ENCODE measurements around the gene KLHL29. TPM values are rescaled to one million over a fixed set of nuclear protein-coding genes. Genes with fewer than 3 reads are reported as not detected.
"Not testable (repeated sequence)": the region's sequence is repeated elsewhere in the genome, so short reads cannot be mapped to it uniquely, and the experiment has no call there.

Gene KLHL29
- 3.6 TPM for total RNA-seq

DNA sequence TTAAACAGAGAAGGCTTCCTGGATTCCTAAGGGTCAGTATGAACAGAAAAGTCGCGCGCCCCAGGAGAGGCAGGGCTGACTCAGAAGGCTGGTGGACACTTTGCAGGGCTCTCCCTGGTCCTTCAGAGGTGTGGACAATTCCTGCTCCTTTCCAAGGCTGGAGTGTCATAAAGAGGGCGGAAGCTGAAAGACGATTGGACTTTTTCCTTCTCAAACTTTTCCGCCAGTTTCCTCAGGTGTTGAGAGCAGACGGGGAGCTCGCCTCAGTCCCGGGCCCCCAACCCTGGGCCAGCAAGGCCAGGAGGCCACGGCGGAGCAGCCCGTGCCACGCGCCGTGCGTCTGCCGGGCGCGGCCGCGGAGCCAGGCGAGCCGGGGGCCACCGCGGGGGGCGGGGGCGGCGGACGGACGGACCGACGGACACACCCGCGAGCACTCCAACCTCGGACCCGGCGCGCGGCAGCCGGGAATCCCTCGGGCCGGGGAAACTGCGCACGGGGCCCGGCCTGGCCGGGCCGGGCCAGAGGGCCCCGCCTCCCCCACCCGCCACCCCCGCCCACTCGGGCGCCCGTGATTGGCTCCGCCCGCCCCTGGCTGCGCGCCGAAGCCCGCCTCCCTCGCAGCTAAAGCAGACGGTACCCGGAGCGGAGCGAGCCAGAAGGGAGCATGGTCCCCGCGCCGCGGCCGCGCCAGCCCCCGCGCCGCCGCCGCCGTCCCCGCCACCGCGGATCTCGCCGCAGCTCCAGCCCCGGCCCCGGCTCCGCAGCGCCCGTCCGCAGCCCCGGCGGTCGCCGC is at the start of gene KLHL29:
TSS of gene KLHL29 (plus strand) at position 629 of the 793 bp plus-strand sequence. CDS start 177,018 bp downstream, outside the sequence.
- ATAC-seq: peak; percentile 77

DNA sequence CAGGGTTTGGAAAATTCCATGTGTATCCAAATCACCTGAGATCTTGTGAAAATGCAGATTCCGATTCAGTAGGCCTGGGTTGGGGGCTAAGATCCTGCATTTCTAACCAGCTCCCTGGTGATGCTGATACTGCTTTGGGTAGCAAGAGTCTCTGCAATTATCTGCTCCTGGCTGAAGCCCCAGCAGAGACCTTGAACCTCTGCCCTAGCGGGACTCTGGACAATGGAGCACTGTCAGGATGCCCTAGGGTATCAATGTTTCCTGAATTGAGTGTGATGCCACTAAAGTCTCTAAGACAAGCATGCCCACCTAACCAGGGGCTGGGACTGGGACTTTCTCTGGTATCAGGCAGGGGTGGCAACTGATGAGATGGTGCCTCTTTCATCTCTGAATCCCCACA is 49.4 kb upstream of the KLHL29 start:
- no peak for ATAC-seq

DNA sequence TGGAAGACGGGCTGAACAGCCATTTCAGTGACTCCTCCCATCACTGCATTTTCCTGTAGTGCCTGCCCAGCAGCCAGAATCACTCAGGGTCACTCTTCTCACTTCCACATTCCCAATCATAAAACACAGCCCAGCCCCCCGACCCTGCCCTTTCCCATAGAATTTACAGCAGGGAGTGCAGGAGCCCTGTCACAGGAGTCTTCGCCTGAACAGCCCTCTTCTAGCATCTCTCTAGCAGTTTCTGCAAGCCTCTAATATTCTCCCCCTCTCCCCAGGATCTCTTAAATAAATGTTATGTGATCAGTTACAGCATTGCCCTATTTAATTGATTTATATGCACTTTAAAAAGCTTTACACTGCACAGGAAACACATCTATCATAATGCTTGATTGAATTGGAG is 42.9 kb upstream of the KLHL29 start:
- ATAC-seq: no peak

DNA sequence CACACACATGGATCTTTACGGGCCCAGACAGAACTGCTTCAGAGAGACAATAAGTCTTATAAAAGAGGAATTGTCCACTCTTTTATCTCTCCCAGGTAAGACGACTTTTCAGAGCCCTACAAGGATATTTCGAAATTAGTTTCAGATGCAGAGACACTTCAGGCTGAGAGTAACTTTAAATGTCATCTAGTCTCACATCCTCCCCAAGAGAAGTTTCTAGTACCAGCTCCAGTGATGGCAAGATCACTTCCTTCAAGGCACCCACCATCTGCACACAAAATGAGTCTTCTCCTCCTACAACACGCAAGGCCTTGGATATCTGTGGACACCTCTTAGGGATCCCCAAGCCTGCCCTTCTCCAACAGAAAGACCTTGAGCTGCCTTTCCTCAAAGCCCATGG is 39.0 kb upstream of the KLHL29 start:
- ATAC-seq: no peak

DNA sequence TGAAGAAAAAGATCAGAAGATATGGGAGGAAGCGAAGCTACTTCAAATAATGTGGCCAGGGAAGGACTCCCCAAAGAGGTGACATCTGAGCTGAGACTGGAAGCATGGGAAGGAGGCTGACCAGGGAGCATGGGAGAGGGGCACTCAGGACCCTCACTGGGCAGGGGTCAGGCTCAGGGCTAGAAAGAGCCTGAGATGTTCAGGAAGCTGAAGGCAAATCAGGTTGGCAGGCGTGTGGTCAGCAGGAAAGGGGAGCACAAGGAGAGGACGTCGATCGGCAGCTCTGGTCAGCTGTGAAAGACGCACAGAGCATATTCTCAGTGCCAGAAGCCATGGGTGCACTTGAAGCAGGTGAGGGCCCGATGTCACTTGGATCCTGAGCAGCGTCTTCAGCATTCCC is 38.2 kb upstream of the KLHL29 start:
- no peak for ATAC-seq

DNA sequence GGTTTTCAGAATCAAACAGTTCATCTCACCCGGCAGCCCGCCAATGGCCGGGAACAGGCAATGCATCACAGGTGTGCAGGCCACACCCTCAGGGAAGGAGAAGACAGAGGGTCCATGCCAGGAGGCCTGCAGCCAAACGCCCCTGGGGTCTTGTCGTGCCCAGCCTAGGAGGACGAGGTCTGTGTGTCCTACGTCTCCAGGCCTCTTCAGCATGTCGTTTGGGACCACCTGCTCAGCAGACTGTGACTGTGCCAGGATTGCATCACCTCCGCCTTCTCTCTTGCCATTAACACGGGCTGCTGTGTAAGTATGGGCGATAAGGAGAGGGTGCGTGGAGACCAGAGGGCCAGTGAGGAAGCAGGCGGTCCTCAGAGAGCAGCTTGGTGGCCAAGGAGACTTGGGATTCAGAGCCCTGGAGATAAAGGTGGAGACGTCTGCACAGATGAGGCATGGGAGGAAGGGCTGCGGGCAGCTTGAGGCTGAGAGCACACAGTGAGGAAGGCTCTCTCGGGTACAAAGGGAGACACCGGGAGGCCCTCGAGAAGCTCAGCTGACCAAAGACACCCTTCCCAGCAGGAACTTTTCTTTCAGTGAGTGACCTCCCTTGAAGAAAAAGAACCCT is 37.4 kb upstream of the KLHL29 start:
- no peak for ATAC-seq

DNA sequence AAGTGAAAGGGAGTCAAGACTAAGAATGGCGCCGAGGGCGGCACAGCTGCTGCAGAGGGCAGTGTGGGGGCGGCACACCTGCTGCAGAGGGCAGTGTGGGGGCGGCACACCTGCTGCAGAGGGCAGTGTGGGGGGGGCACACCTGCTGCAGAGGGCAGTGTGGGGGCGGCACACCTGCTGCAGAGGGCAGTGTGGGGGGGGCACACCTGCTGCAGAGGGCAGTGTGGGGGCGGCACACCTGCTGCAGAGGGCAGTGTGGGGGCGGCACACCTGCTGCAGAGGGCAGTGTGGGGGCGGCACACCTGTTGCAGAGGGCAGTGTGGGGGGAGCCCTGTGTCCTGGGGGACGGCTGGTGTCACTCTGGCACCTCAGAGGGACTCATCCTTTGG is 36.9 kb upstream of the KLHL29 start:
- not testable (repeated sequence) for ATAC-seq

DNA sequence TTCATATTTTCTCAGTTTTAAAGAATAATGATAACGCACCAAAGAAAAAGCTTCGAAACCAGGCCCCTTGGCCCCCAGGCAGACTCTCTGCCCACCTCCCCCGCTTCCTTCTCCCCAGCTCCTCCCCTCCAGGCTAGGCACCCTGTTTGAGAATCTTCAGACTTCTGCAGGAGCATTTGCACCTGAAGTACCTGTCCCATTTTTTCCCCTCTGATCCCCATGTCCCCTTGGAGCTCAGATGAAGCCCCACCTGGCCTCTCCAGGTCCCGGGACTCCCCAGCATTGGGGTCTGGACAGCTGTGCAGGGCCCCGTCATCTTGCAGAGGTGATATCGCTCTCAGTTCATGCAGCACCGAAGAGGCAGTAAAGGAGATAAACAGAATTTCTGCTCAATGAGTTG is 35.5 kb upstream of the KLHL29 start:
- no peak for ATAC-seq

DNA sequence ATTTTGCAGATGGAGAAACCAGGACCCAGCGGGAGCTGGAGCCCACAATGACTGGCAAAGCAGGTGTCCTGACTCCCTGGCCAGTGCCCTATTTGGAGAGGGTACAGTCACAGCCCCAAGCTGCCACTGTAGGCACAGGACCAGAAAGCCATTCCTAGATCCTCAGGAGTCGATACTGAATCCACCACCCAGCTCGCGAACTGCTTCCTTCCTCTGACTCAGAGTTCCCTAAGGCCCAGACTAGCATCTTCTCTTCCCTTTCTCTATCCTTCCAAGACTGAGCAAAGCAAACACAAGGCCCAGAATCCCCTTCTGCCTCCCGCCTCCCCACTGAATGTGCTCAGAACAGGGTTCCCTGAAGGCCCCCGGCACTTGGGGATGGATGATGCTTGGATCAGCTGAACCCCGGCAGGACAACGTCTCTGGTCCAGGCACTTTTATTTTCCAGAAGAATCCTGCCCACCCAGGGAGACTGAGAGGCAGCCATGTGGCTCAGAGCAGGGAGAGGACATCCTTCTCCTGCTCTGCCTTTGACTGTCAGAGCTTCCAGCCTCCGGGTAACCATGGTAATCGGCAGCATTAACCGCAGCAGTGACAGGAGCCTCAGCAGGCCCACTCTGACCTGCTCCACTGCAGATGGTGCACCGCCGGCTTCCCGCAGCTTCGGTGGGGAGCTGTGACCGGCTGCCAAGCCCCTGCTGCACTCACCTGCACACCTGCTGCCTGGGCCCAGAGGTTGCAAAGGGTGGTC is 34.8 kb upstream of the KLHL29 start:
- ATAC-seq: no peak

DNA sequence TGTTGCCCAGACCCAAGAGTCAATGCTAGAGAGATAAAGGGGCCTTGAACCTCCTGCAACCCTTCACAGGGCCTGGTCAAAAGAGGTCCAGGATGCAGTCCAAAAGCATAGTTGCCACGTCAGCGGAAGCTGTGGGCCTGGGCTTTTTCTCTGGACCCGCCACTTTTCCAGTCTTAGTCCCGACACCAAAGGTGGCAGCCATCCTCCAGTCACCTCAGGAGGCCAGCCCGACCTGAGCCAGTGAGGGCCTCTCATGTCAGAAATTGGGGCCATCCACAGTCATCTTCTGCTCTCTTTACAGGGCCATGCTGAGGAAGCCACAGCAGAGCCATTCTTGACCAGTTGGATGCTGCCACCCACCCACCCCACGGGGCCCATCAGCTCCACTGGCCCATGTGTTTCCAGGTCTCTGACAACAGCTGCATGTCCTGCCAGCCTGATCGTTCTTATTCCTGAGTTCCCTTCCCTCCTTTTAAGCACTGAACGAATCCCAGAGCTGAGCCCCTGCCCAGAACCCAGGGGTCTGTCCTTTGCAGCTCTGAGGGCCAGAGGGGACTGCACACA is 34.1 kb upstream of the KLHL29 start:
- no peak for ATAC-seq

DNA sequence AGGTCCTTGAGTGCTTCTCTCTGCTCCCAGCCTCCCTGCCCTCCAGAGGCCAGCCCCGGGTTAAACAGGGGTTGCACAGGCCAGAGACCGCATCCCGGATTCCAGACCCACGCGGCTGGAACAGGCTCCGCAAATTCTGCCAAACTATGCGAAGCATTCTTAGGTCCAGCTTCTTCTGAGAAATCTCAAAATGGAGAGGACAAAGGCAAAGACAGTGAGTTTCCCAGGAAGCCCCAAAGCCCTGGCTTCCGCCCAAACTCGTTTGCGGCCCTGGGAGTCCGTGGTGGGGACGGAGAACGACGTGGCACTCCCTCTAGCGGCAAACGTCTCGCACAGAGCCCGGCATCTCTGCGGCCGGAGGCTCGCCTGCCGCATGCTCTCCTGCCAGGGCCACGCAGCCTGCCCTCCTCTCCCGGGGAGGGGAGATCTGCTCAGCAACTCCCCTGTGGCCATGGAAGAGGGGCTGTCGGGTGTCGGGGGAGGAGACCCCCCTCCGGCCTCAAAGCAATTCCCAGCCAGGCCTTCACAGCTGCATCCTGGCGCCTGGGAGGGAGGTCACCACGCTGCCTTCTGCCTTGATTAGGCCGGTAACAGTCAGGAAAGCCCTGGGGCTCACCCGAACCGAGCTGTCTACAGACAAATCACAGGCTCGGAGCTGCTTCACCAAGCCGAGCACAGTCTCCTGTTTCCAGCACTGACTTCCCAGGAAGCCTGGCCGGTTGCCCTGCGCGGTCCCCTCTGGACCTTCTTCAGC is 33.4 kb upstream of the KLHL29 start:
- peak; percentile 84 for ATAC-seq

DNA sequence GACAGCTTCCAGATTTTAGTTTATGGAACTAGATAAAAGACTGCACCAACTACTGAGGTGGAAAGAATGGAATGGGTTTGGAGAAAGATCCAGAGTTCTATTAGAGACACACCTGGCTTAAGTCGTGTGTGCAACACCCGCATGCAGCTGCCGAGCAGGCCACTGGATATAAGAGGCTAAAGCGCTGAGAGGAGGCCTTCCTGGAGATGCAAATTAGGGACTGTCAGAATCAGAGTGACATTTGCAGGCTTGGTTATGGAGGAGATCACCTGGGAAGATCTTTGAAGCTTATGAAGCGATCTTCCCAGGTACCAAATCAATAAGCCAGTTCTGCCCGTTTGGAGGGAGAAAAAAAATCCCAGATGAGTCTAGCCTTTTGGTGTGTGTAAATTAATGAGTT is 30.4 kb upstream of the KLHL29 start:
- no peak for ATAC-seq

DNA sequence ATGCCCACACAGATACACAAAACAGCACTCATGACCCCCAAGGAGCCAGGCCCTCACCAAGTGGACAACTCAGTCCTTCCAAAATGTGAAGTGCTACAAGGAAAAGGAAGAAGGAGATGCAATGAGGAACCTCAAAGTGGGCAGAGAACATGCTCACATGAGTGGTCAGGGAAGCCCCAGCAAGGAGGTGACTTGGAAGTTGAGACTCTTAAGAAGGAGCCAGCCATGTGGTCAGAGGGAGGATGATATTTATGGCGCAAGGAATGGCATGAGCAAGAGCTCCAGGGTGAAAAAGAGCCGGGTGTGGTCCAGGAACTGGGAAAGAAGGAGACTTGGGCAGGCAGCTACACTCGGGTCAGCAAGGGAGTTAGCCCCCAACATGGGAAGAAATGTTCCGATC is 30.0 kb upstream of the KLHL29 start:
- ATAC-seq: no peak

DNA sequence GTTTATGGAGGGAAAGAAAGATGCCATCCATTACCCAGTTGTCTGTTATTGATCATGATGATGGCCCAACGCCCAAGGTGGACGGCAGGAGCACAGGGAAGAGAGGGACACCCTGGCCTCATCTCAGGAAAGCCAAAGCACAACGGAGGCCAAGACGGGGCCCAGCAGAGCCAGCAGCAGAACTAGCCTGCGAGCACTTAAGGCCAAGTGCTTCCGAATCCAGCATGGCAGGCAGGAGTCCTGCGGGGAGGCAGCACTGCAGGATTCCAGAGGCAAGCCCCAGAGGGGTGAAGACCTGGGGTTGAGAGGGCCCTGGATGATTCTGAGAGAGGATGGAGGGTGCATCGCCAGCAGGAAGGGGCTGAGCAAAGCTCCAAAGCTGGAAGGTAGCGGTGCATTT is 28.3 kb upstream of the KLHL29 start:
- ATAC-seq: no peak

DNA sequence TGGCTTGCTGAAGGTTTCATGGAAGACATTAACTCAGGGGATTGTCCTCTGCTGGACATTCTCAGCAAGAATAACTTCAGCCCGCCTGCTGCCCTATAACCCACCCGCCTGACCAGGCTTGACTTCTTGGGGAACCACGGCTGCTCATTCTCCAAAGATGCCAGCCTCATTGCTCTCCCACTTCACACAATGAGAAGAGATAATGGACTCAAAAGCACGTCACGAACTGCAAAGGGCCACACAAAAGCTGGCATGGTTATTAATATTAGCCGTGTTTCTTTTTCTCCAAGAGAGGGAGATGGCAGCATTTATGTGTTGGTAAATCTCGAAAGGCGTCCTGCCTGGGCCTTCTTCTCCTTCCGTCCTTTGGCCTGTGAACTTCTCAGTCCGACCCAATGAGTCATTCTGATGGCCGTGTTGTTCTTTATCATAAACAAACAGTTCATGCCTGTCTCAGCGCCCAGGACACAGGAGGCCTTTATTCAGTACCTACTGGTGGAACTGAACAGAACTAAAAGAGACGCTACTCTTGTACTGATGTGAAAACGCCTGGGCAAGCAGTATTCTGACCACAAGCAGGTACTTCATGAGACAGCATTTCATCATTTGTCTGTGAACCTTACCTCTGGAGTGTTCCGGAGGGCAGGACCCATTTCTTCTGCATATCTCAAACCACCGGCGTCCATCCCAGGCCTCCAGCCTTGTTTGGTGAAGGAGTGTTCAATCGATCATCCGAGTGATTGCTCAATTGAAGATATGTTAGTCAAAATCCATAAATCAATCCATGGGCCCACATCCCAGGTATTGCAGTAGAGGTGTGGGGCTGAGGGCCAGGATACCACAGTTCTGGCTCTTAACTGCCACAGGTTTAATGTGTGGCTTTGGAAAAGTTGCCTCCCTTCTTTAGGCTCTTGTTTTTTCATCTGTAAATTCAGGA is 25.1 kb upstream of the KLHL29 start:
- ATAC-seq: no peak

DNA sequence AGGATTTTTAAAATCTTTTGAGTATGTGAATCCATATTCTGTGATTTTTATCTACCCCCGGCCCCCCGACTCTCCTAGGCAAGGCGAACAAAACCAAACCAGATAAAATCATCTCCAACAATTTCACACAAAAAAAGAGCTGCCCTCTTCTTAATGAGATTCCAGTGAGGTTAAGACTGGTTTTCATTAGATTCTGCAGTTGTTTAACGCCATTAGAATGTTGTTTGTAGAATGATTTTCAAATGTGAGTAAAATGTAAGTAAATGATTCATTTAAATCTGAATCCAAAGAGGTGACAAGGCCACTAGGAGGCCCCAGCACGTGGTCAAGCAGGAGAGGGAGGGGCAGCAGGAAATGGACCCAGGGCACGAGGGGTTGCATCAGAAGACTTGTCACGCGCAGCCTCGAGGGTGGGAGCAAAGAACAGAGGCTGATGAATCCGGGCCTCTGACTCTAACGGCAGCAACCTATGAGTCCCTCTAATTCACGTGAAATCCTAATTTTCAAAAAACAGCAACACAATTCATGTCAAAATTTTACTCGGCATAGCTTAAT is 24.3 kb upstream of the KLHL29 start:
- ATAC-seq: no peak

DNA sequence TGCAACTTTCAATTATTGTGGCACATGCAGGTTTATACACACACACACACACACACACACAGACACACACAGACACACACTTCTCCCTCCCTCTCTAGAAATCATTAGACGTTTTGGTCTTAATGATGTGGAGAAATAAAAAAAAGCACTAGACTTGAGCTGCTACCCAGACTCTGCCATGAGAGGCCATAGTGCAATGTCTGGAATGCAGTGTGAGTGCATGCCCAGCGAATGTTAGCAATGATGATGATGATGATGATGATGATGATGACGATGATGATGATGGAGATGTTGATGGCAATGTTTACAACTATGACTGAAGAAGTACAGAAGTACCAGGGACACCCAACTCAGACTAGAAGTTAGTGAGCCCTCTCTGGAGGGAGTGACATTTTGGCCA is 23.8 kb upstream of the KLHL29 start:
- no peak for ATAC-seq

DNA sequence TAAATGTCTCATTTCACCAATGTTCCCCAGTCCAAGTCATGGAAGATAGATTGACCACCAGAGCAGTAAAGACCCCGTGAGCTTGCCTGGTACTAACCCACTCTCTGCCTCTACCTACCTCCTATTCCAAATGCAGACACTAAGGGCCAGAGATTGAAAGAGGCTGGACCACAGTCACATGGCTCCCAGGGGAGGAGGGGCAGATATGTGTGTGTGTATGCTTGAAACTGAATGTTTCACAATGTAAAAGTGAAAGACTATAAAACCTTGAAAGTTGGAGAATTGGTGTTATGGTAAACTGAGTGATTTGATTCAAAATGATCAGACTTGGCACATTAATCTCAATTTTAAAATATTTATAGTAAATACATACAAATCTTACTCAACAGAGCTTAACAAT is 21.7 kb upstream of the KLHL29 start:
- ATAC-seq: no peak

DNA sequence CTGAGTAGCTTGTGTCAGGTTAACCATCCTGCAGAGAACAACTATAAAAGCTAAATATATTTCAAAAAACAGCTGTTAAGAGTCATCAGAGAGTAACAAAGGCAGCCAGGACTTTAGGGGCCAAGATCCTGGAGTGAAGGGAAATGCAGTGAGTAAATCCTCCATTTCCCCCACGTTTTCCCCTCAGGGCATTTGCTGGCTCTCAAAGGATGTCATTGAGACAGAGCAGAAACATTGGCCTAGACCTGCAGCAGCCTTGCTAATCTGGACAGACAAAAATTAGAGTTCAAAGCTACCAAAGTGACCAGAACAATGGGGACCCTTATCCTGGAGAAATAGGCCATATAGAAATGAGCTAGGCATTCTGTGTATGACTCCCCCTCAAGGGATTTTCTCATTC is 21.1 kb upstream of the KLHL29 start:
- no peak for ATAC-seq

DNA sequence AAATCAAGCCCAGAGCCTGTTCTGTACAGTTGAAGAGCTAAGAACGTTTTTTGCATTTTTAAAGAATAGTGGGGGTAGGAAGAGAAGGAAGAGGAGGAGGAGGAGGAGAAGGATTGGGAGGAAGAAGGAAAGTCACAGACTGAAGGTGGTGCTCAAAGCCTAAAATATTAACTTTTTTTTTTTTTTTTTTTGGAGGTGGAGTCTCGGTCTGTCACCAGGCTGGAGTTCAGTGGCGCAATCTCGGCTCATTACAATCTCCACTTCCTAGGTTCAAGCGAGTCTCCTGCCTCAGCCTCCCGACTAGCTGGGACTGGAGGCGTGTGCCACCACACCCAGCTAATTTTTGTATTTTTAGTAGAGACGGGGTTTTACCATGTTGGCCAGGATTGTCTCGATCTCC is 18.3 kb upstream of the KLHL29 start:
- ATAC-seq: no peak

DNA sequence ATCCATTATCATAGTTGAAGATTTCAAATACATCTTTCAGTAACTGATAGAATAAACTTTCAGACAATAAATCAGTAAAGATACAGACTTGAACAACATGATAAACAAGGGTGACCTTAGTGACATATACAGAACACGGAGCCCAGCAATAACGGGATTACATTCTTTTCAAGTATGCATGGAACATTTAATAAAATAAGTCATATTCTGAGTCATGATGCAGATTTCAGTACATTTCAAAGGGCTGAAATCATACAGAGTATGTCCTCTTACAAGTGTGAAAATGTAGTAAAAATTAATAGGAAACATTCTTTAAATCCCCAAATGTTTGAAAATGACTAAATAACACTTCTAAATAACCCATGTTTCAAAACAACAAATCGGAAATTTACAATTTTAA is 17.2 kb upstream of the KLHL29 start:
- ATAC-seq: no peak

All from esophagus mucosa (tissue), 1 donor.